Ascending aorta (tissue), 2 donors: Measurements from ENCODE around the gene LIME1. TPM values are rescaled to one million over a fixed set of nuclear protein-coding genes. Genes with fewer than 3 reads are reported as not detected.

Experiments
- DNase-seq, 2 donors: peaks; one replicate each; pipeline ENCODE4 v3.0.0-alpha.2; 2019; ENCODE audit warnings: low spot score in 2 of 2
- H3K27ac ChIP-seq, 2 donors: fragments of 200-600 bp; sonication (generic); one replicate each; pipeline ENCODE4 v1.5.1; 2016 to 2017; ENCODE audit warnings: mild to moderate bottlenecking in 1 of 2
- H3K27me3 ChIP-seq: fragments of 200-600 bp; sonication (generic); one replicate; pipeline ENCODE4 v1.5.1; 2017
- H3K36me3 ChIP-seq, 2 donors: fragments of 200-600 bp; sonication (generic); one replicate each; pipeline ENCODE4 v1.5.1; 2016
- H3K4me1 ChIP-seq, 2 donors: fragments of 200-600 bp; sonication (generic); one replicate each; pipeline ENCODE4 v1.5.1; 2016 to 2017; ENCODE audit warnings: mild to moderate bottlenecking in 1 of 2
- H3K4me3 ChIP-seq, 2 donors: fragments of 200-600 bp; sonication (generic); one replicate each; pipeline ENCODE4 v1.5.1; 2016 to 2017; ENCODE audit warnings: mild to moderate bottlenecking in 1 of 2
- H3K9me3 ChIP-seq, 2 donors: fragments of 200-600 bp; sonication (generic); one replicate each; pipeline ENCODE4 v1.5.1; 2016
- CTCF ChIP-seq, 3 experiments: fragments of 200-600 bp in 2 of 3; fragments of 450-650 bp in 1 of 3; sonication (generic) in 2 of 3; IDR thresholded peaks; one replicate each; pipeline ENCODE4 v1.5.1; 2016 to 2019; ENCODE audit warnings: antibody characterized with exemption in 3 of 3, mild to moderate bottlenecking in 1 of 3, moderate library complexity in 1 of 3
- intact Hi-C: fragments of 100-400 bp; cut with DNase I; formaldehyde crosslinking; loops from one replicate; pipeline ENCODE4 v1.15.1; 2023
- total RNA-seq: library from RNA; depleted of rRNA; stranded (reverse); fragments of >200 nt; gene quantifications from one replicate; pipeline ENCODE4 v1.1.0, GENCODE V29; 2016

Gene LIME1
- total RNA-seq, 1 donor from 2014 or later: 7.3 TPM

GRCh38 chr20:63767886-63768285, 31.4 kb downstream of the LIME1 start:
- no peaks in the 10 kb centered on the region for H3K9me3 ChIP-seq
- DNase-seq: no peak
- intact Hi-C loops: no loop called here
- H3K27me3 ChIP-seq: no peaks in the 10 kb centered on the region
- TF ChIP-seq CTCF (IDR thresholded peaks at IDR 0.05): no peak
- H3K4me1 ChIP-seq: no peaks in the 10 kb centered on the region
- H3K4me3 ChIP-seq: no peak overlapping the region
- H3K27ac ChIP-seq: no peak overlapping the region
- peaks cover 7 to 20% of the 10 kb centered on the region in 2 donors for H3K36me3 ChIP-seq

GRCh38 chr20:63768591-63769515, 32.4 kb downstream of the LIME1 start:
- H3K4me1 ChIP-seq: no peaks in the 10 kb centered on the region
- H3K27me3 ChIP-seq: no peaks in the 10 kb centered on the region
- H3K27ac ChIP-seq: no peak overlapping the region
- no peaks in the 10 kb centered on the region for H3K9me3 ChIP-seq
- TF ChIP-seq CTCF (IDR thresholded peaks at IDR 0.05): no peak
- intact Hi-C loops: no loop called here
- no peak for DNase-seq
- H3K4me3 ChIP-seq: no peak overlapping the region
- peaks cover 7 to 20% of the 10 kb centered on the region in 2 donors for H3K36me3 ChIP-seq

GRCh38 chr20:63769891-63770474, 33.5 kb downstream of the LIME1 start:
- no peak for TF ChIP-seq CTCF (IDR thresholded peaks at IDR 0.05)
- Histone ChIP-seq H3K9me3 (no peaks in the 10 kb centered on the region), H3K27me3 (no peaks in the 10 kb centered on the region), H3K4me1 (no peaks in the 10 kb centered on the region), H3K27ac (no peak overlapping the region), H3K4me3 (no peak overlapping the region), H3K36me3 (peaks cover 7 to 20% of the 10 kb centered on the region in 2 donors)
- no peak for DNase-seq
- intact Hi-C loops: no loop called here

- Histone ChIP-seq H3K27me3 (no peaks in the 10 kb centered on the region), H3K4me1 (no peaks in the 10 kb centered on the region), H3K36me3 (peaks cover 7 to 18% of the 10 kb centered on the region in 2 donors), H3K9me3 (no peaks in the 10 kb centered on the region), H3K4me3 (no peak overlapping the region), H3K27ac (no peak overlapping the region)
- intact Hi-C loops: no loop called here
- no peak for TF ChIP-seq CTCF (IDR thresholded peaks at IDR 0.05)
- no peak for DNase-seq
These were observed 34.7 kb downstream of the LIME1 start for GRCh38 chr20:63771046-63771707.

- intact Hi-C loops: no loop called here
- H3K4me1 ChIP-seq: no peaks in the 10 kb centered on the region
- no peak overlapping the region for H3K4me3 ChIP-seq
- H3K27ac ChIP-seq: no peak overlapping the region
- no peaks in the 10 kb centered on the region for H3K27me3 ChIP-seq
- H3K36me3 ChIP-seq: peaks cover 0 to 7% of the 10 kb centered on the region in 2 donors
- DNase-seq: no peak
- TF ChIP-seq CTCF (IDR thresholded peaks at IDR 0.05): no peak
- H3K9me3 ChIP-seq: no peaks in the 10 kb centered on the region
These were observed 36.5 kb downstream of the LIME1 start for GRCh38 chr20:63772781-63773518.
